Endothelial cell of umbilical vein (primary cell): ENCODE data around the gene FAAH. TPM values are rescaled to one million over a fixed set of nuclear protein-coding genes. Genes with fewer than 3 reads are reported as not detected.

ENCODE experiments used
- BruUV-seq: library from RNA; stranded (reverse); fragments of 400-500 nt; replicated peaks from 2 replicates; lab custom pipeline; 2021; lab: Mats Ljungman, UMichigan
- CTCF ChIA-PET: fragments of 300-600, 350-600 bp; sonication (Branson Sonifier 250); formaldehyde crosslinking; loops from one replicate; lab custom pipeline; 2021; ENCODE audit warnings: antibody characterized with exemption, inconsistent platforms; lab: Charles Lee
- POLR2A ChIA-PET: fragments of 300-600, 350-600 bp; sonication (Branson Sonifier 250); formaldehyde crosslinking; loops from one replicate; lab custom pipeline; 2021; ENCODE audit warnings: antibody characterized with exemption, inconsistent platforms; lab: Charles Lee
- DNase-seq: peaks from one replicate; pipeline ENCODE4 v3.0.0-alpha.2; 2011; ENCODE audit warnings: low read depth, low spot score
- FAIRE-seq: peaks from 2 replicates; lab custom pipeline; 2011; peaks lifted over from hg19 to GRCh38; lab: Jason Lieb, UNC
- H2AFZ ChIP-seq: 2 replicates; pipeline ENCODE4 v1.6.0; 2012; ENCODE audit warnings: low read depth, low read length, control low read depth, inconsistent platforms
- H3K27ac ChIP-seq: 2 replicates; pipeline ENCODE4 v1.5.1; 2011; ENCODE audit warnings: low read depth, mild to moderate bottlenecking, control low read depth, low read length, moderate library complexity; ENCODE audit not compliant: insufficient read depth
- H3K27me3 ChIP-seq, 2 experiments: 2 replicates each; pipeline versions ENCODE4 v1.6.0 to v1.6.1; 2011; ENCODE audit warnings: low read length in 2 of 2, mixed read lengths in 1 of 2; ENCODE audit not compliant: control insufficient read depth in 2 of 2, insufficient read depth in 2 of 2
- H3K36me3 ChIP-seq, 2 experiments: 2 replicates in 1 of 2; 3 replicates in 1 of 2; pipeline ENCODE4 v1.5.1; 2011; ENCODE audit warnings: low read length in 2 of 2, mild to moderate bottlenecking in 1 of 2, moderate library complexity in 1 of 2; ENCODE audit not compliant: control insufficient read depth in 2 of 2, insufficient read depth in 2 of 2; ENCODE audit errors: extremely low read depth in 1 of 2
- H3K4me1 ChIP-seq: 3 replicates; pipeline ENCODE4 v1.5.1; 2011; ENCODE audit warnings: mild to moderate bottlenecking, low read length; ENCODE audit not compliant: control insufficient read depth, insufficient read depth; ENCODE audit errors: extremely low read depth
- H3K4me2 ChIP-seq: 2 replicates; pipeline ENCODE4 v1.6.1; 2011; ENCODE audit warnings: low read length, control low read depth, mixed read lengths; ENCODE audit not compliant: insufficient read depth
- H3K4me3 ChIP-seq, 3 experiments: fragments of 200-600 bp in 1 of 3; sonication (generic), shearing (Covaris generic) in 1 of 3; replicated peaks in 1 of 3; 2 replicates each; pipeline ENCODE4 v1.5.1; 2011 to 2016; ENCODE audit warnings: control low read depth in 3 of 3, low read length in 3 of 3, mild to moderate bottlenecking in 2 of 3, inconsistent platforms in 1 of 3, low read depth in 1 of 3, moderate library complexity in 1 of 3; ENCODE audit not compliant: insufficient read depth in 1 of 3
- H3K79me2 ChIP-seq: 2 replicates; pipeline ENCODE4 v1.6.0; 2012; ENCODE audit warnings: low read length, inconsistent platforms; ENCODE audit not compliant: control insufficient read depth, insufficient read depth
- H3K9ac ChIP-seq: replicated peaks from 2 replicates; pipeline ENCODE3; 2011; ENCODE audit warnings: low read length, control low read depth; ENCODE audit not compliant: insufficient read depth; ENCODE audit errors: extremely low read depth
- H3K9me1 ChIP-seq: replicated peaks from 3 replicates; pipeline ENCODE4 v1.6.0; 2011; ENCODE audit warnings: mild to moderate bottlenecking, low read length; ENCODE audit not compliant: control insufficient read depth, insufficient read depth; ENCODE audit errors: extremely low read depth
- H3K9me3 ChIP-seq: replicated peaks from 2 replicates; pipeline ENCODE4 v1.5.1; 2012; ENCODE audit warnings: low read length, inconsistent platforms; ENCODE audit not compliant: control insufficient read depth, insufficient read depth
- H4K20me1 ChIP-seq: replicated peaks from 2 replicates; pipeline ENCODE3; 2011; ENCODE audit warnings: mild to moderate bottlenecking, low read length; ENCODE audit not compliant: control insufficient read depth, insufficient read depth; ENCODE audit errors: extremely low read depth
- EZH2 ChIP-seq: IDR thresholded peaks from 2 replicates; pipeline ENCODE4 v1.6.1; 2012; ENCODE audit warnings: borderline replicate concordance, low read depth, mild to moderate bottlenecking, moderate library complexity, low read length, inconsistent platforms; ENCODE audit not compliant: severe bottlenecking
- FOS ChIP-seq: IDR thresholded peaks from 2 replicates; pipeline ENCODE4 v1.6.1; 2011; ENCODE audit warnings: mild to moderate bottlenecking, low read length, moderate library complexity, borderline replicate concordance; ENCODE audit not compliant: insufficient read depth
- GATA2 ChIP-seq: IDR thresholded peaks from 2 replicates; pipeline ENCODE4 v1.7.0; 2011; ENCODE audit warnings: low read depth, mild to moderate bottlenecking, moderate library complexity, mixed read lengths, low read length; ENCODE audit not compliant: insufficient read length, insufficient read depth
- JUN ChIP-seq: IDR thresholded peaks from 2 replicates; pipeline ENCODE4 v1.6.1; 2011; ENCODE audit warnings: borderline replicate concordance, low read depth; ENCODE audit not compliant: insufficient read length, insufficient read depth
- MYC ChIP-seq: IDR thresholded peaks from one replicate; pipeline ENCODE4 v1.6.1; 2011; ENCODE audit warnings: mild to moderate bottlenecking, low read depth, low read length
- POLR2A ChIP-seq: IDR thresholded peaks from 2 replicates; pipeline ENCODE4 v1.6.1; 2012; ENCODE audit warnings: low read depth, mild to moderate bottlenecking, control low read depth, low read length
- dilution Hi-C: fragments of 300-500 bp; cut with MboI; formaldehyde crosslinking; loops from one replicate; pipeline ENCODE4 v1.15.0; 2019; ENCODE audit warnings: low sequenced_read_pairs; ENCODE audit not compliant: extremely low pct_ligation_motif_present
- intact Hi-C: fragments of 100-400 bp; cut with micrococcal nuclease; formaldehyde crosslinking; loops from one replicate; pipeline ENCODE4 v1.10.0; 2022
- polyA plus RNA-seq, 4 experiments: library from polyadenylated mRNA; depleted of rRNA in 3 of 4; stranded (reverse) in 3 of 4; unstranded in 1 of 4; fragments of >200 nt; gene quantifications; 2 replicates each; pipeline versions ENCODE4 v1.2.1 to v1.2.3, GENCODE V29; 2011 to 2012; ENCODE audit warnings: missing spikeins in 1 of 4
- total RNA-seq: library from RNA; stranded (reverse); gene quantifications from 2 replicates; pipeline ENCODE4 v1.2.3, GENCODE V29; 2021
- TF ChIP-seq, protein P1 (sequence below), 2 donors: IDR thresholded peaks; 1 replicate in 1 of 2; 2 replicates in 1 of 2; pipeline ENCODE4 v1.5.1; 2011; ENCODE audit warnings: low read length in 2 of 2, mild to moderate bottlenecking in 2 of 2, moderate library complexity in 2 of 2, control low read depth in 1 of 2, inconsistent platforms in 1 of 2, low read depth in 1 of 2; ENCODE audit not compliant: insufficient read depth in 1 of 2; ENCODE audit errors: extremely low read depth in 1 of 2
- TF ChIP-seq, protein P2 (sequence below): IDR thresholded peaks from 2 replicates; pipeline ENCODE4 v1.6.1; 2011; ENCODE audit not compliant: insufficient read depth, insufficient read length

Gene FAAH
- total and polyA plus RNA-seq, 2 donors (not counting 3 experiments of a cell fraction or from before 2014, with no cell fraction given), result 0.47 to 1.5 TPM

DNA sequence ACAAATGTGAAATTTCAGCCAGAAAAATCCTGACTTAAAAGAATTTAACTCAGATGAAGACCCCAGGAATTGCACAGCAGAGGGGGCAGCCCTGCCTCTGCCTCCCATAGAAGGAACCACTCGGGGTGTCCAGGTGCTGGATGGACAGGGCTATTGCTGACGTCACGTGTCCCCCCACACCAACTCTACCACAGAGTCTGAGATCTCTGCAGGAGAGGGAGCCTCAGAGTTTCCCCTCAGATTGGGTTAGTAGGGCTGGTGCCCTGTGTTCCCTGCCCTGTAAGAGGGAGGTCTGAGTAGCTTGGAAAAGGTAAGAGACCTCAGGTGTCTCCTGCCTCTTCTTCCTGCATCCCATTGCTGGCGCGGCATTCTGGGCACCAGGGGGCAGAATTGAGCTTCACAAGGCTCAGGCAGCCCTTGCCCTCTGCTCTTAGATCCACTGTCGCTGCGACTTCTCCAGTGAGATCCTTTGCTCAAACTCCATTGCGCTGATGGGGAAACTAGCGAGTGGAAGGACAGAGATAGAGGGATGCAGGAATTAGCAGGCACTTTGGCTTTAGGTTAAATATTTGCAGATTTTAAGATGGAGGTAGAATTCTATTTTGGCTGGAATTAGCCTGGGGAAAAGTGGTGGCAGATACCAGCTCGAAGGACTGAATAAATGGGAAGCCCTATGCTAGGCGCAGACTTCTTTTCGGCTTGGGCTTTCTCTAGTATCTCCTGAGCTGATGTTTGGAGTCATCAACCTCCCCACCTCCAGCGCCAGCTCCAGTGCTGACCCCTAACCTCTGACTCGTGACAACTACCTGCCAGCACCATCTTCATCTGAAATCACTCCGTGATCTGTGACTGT lies 52.8 kb downstream of the FAAH start:
- Histone ChIP-seq H3K36me3 (no peaks in the 10 kb centered on the region), H3K27me3 (peaks cover 47 to 50% of the 10 kb centered on the region in 2 experiments), H3K9me1 (no peaks in the 10 kb centered on the region), H3K27ac (no peak overlapping the region), H3K9ac (no peak overlapping the region), H3K9me3 (no peaks in the 10 kb centered on the region), H3K4me1 (no peaks in the 10 kb centered on the region), H4K20me1 (no peaks in the 10 kb centered on the region), H3K4me3 (no peak overlapping the region), H3K79me2 (no peaks in the 10 kb centered on the region), H2AFZ (no peak overlapping the region), H3K4me2 (no peak overlapping the region)
- intact Hi-C loops, result loop anchor here (1.0 kb wide), 3 partner anchors 81 to 278 kb away; no protein-coding TSS in a partner anchor
- POLR2A ChIA-PET, result no interaction called here
- no TSS peak for BruUV-seq
- FAIRE-seq, result peak; percentile 59
- no peak for TF ChIP-seq GATA2
- TF ChIP-seq JUN, result no peak
- no peak for TF ChIP-seq MYC
- TF ChIP-seq, protein P1, sequence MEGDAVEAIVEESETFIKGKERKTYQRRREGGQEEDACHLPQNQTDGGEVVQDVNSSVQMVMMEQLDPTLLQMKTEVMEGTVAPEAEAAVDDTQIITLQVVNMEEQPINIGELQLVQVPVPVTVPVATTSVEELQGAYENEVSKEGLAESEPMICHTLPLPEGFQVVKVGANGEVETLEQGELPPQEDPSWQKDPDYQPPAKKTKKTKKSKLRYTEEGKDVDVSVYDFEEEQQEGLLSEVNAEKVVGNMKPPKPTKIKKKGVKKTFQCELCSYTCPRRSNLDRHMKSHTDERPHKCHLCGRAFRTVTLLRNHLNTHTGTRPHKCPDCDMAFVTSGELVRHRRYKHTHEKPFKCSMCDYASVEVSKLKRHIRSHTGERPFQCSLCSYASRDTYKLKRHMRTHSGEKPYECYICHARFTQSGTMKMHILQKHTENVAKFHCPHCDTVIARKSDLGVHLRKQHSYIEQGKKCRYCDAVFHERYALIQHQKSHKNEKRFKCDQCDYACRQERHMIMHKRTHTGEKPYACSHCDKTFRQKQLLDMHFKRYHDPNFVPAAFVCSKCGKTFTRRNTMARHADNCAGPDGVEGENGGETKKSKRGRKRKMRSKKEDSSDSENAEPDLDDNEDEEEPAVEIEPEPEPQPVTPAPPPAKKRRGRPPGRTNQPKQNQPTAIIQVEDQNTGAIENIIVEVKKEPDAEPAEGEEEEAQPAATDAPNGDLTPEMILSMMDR (IDR thresholded peaks at IDR 0.05; ENCODE audit: extremely low read depth in 1 of 2, insufficient read depth in 1 of 2, low read depth in 1 of 2, low read length in 2 of 2), result peak; percentile 87 to 91
- TF ChIP-seq, protein P2, sequence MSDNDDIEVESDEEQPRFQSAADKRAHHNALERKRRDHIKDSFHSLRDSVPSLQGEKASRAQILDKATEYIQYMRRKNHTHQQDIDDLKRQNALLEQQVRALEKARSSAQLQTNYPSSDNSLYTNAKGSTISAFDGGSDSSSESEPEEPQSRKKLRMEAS, result no peak
- TF ChIP-seq FOS, result no peak
- TF ChIP-seq EZH2, result no peak
- TF ChIP-seq POLR2A, result no peak
- CTCF ChIA-PET, result interaction anchor here (0.5 to 4.6 kb wide), 42 partner anchors 8 to 280 kb away, joined by 3 to 165 read pairs (median 6); partner anchors contain the start of genes MKNK1 and MOB3C
- peak; percentile 58 for DNase-seq
- dilution Hi-C loops, result no loop called here
